Measurements from ENCODE around the gene SGO2.
"Not testable (repeated sequence)": the region's sequence is repeated elsewhere in the genome, so short reads cannot be mapped to it uniquely, and the experiment has no call there.

The SGO2 gene

GRCh38 chr2:200619279-200619678, 93.3 kb downstream of the SGO2 start:
- H3K27ac Mint-ChIP-seq = no peak overlapping the region
- peaks cover 14% of the 10 kb centered on the region for H3K4me1 Mint-ChIP-seq
- no peaks in the 10 kb centered on the region for H3K27me3 Mint-ChIP-seq
- H3K9me3 Mint-ChIP-seq = no peaks in the 10 kb centered on the region
- DNase-seq (no peak), ATAC-seq (no peak)
- no peak overlapping the region for H3K4me3 Mint-ChIP-seq

GRCh38 chr2:200620606-200621390, 94.8 kb downstream of the SGO2 start:
- H3K27ac Mint-ChIP-seq = no peak overlapping the region
- no peaks in the 10 kb centered on the region for H3K27me3 Mint-ChIP-seq
- DNase-seq (no peak), ATAC-seq (no peak)
- no peak overlapping the region for H3K4me3 Mint-ChIP-seq
- no peaks in the 10 kb centered on the region for H3K9me3 Mint-ChIP-seq
- H3K4me1 Mint-ChIP-seq = peaks cover 14% of the 10 kb centered on the region

GRCh38 chr2:200622106-200622505, 96.1 kb downstream of the SGO2 start:
- H3K27ac Mint-ChIP-seq = no peak overlapping the region
- no peaks in the 10 kb centered on the region for H3K27me3 Mint-ChIP-seq
- H3K4me1 Mint-ChIP-seq = peaks cover 14% of the 10 kb centered on the region
- DNase-seq (no peak), ATAC-seq (no peak)
- H3K4me3 Mint-ChIP-seq = no peak overlapping the region
- H3K9me3 Mint-ChIP-seq = no peaks in the 10 kb centered on the region

DNA sequence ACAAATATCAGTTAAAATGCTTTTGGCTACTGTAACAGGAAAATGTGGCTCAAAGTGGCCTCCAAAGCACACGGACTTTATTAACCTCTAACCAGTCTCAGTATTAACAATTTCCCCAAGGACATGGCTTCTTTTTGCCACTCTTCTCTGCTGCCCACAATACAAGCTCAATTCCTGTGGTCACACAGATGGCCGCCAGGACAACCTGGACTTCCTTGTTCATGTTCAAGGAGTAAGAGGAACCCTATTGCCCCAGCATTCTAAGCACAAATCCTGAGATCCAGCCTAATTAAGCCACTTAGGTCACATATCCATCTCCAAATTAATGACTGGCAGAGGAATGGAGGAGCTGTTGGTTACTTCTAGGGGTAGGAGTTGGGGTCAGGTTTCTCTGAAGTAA, 98.0 kb downstream of the SGO2 start:
- DNase-seq (no peak), ATAC-seq (no peak)
- H3K27me3 Mint-ChIP-seq = peaks cover 11% of the 10 kb centered on the region
- H3K27ac Mint-ChIP-seq = no peak overlapping the region
- no peaks in the 10 kb centered on the region for H3K9me3 Mint-ChIP-seq
- H3K4me3 Mint-ChIP-seq = no peak overlapping the region
- H3K4me1 Mint-ChIP-seq = no peaks in the 10 kb centered on the region

DNA sequence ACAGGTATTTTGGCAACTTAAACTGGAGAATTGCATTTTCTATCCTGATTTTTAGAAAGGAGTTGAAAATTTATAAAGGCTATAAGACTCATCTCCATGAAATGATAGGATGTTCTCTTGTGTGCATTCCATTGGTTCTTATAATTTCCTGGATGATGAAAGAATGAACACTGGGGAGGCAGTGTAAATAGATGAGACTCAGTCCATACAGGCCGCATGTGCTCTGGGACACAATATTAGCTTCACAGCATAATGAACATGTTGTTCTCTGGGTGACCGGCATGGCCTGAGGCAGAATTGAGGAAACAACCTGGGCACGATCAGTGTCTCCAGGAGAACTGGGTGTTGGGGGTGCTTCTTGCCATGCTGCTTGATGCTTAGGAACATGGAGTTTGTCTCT, 98.7 kb downstream of the SGO2 start:
- Mint-ChIP-seq H3K27me3 (peaks cover 17% of the 10 kb centered on the region), H3K27ac (no peak overlapping the region), H3K9me3 (no peaks in the 10 kb centered on the region), H3K4me1 (no peaks in the 10 kb centered on the region), H3K4me3 (no peak overlapping the region)
- DNase-seq (no peak), ATAC-seq (no peak)

- no peak overlapping the region for H3K4me3 Mint-ChIP-seq
These were observed 99.3 kb downstream of the SGO2 start for GRCh38 chr2:200625282-200625681.

GRCh38 chr2:200625958-200626363, 100.0 kb downstream of the SGO2 start:
- Mint-ChIP-seq H3K27ac (no peak overlapping the region), H3K9me3 (no peaks in the 10 kb centered on the region), H3K4me3 (no peak overlapping the region), H3K27me3 (peaks cover 18% of the 10 kb centered on the region), H3K4me1 (no peaks in the 10 kb centered on the region)
- ATAC-seq (no peak), DNase-seq (no peak)

More at GRCh38 chr2:200625282-200625681, 99.3 kb downstream of the SGO2 start:
- DNase-seq (no peak), ATAC-seq (no peak)
- H3K9me3 Mint-ChIP-seq = no peaks in the 10 kb centered on the region
- H3K27me3 Mint-ChIP-seq = peaks cover 18% of the 10 kb centered on the region
- H3K4me1 Mint-ChIP-seq = no peaks in the 10 kb centered on the region
- H3K27ac Mint-ChIP-seq = no peak overlapping the region

- no peaks in the 10 kb centered on the region for H3K9me3 Mint-ChIP-seq
- H3K27ac Mint-ChIP-seq = no peak overlapping the region
- no peaks in the 10 kb centered on the region for H3K4me1 Mint-ChIP-seq
- no peak overlapping the region for H3K4me3 Mint-ChIP-seq
- DNase-seq (no peak), ATAC-seq (no peak)
- peaks cover 18% of the 10 kb centered on the region for H3K27me3 Mint-ChIP-seq
These were observed 101.2 kb downstream of the SGO2 start for GRCh38 chr2:200627110-200627770.

DNA sequence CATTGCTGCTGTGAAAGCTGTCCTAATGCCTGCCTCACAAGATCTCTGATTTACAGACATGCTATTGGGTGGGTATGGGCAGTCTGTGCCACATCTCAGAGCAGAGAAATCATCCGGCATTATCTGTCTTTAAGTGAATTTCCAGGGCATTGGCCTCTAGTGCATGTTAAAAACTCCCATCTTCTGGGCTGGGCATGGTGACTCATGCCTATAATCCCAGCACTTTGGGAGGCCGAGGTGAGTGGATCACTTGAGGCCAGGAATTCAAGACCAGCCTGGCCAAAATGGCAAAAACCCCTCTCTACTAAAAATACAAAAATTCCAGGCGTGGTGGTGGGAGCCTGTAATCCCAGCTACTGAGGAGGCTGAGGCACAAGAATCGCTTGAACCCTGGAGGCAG, 102.5 kb downstream of the SGO2 start:
- not testable (repeated sequence) for ATAC-seq, H3K27ac Mint-ChIP-seq, H3K4me1 Mint-ChIP-seq, H3K4me3 Mint-ChIP-seq, H3K9me3 Mint-ChIP-seq, DNase-seq
- H3K27me3 Mint-ChIP-seq = peaks cover 18% of the 10 kb centered on the region

DNA sequence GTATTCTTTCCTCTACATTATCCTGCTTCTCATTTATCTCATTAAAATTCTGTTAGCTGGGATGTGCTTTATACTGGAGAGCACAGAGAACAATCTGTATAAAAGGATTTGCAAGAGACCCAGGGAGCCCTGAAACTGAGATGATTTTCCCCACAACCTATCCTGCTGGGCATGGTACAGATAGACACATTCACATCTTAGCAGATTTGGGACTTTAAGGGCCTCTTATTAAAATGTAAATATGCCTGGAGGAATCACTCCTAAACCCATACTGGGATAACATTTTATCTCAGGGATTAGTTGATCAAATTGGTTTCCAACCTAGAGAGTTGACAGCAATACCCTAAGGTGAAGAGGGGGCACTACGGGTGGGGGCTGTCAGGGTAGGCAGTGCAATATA, 105.3 kb downstream of the SGO2 start:
- Mint-ChIP-seq H3K27me3 (peaks cover 38% of the 10 kb centered on the region), H3K9me3 (peaks cover 0 to 16% of the 10 kb centered on the region in 2 donors), H3K27ac (no peak overlapping the region), H3K4me1 (no peaks in the 10 kb centered on the region), H3K4me3 (no peak overlapping the region)
- ATAC-seq = no peak
- no peak for DNase-seq
